Nephron progenitor cell (in vitro differentiated cells): ENCODE results near the gene SCG3.

Experiments used
- DNase-seq: peaks from one replicate; pipeline ENCODE4 v3.0.0; 2021
- H3K27ac Mint-ChIP-seq: 2 replicates; pipeline ENCODE4 v1.8.0; 2021; ENCODE audit warnings: mild to moderate bottlenecking, moderate library complexity, mixed read lengths
- H3K27me3 Mint-ChIP-seq: 2 replicates; pipeline ENCODE4 v1.8.0; 2021; ENCODE audit warnings: mild to moderate bottlenecking, low read depth, mixed read lengths; ENCODE audit not compliant: poor library complexity
- H3K36me3 Mint-ChIP-seq: 2 replicates; pipeline ENCODE4 v1.8.0; 2021; ENCODE audit warnings: low read depth, mixed read lengths
- H3K4me1 Mint-ChIP-seq: 2 replicates; pipeline ENCODE4 v1.8.0; 2021; ENCODE audit warnings: mixed read lengths
- H3K4me3 Mint-ChIP-seq: 2 replicates; pipeline ENCODE4 v1.8.0; 2021; ENCODE audit warnings: mild to moderate bottlenecking, moderate library complexity, mixed read lengths
- H3K9me3 Mint-ChIP-seq: 2 replicates; pipeline ENCODE4 v1.8.0; 2021; ENCODE audit warnings: mild to moderate bottlenecking, moderate library complexity, mixed read lengths
- TF ChIP-seq, protein P1 (sequence below): fragments of 200-600 bp; sonication (generic); IDR thresholded peaks from 2 replicates; pipeline ENCODE4 v1.5.0; 2021; ENCODE audit warnings: antibody characterized with exemption

The SCG3 gene

DNA sequence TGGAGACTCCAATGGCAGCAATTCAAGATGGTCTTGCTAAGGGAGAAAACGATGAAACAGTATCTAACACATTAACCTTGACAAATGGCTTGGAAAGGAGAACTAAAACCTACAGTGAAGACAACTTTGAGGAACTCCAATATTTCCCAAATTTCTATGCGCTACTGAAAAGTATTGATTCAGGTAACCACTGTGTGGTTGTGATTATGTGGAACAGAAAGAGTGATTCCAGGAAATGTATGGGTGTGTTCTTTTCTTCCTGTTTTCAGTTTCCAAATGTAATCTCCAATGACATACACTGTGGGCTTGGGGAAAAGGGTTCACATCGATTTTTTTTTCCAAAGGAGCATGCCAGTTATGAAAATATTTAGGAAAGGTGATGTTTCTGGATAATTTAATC is 10.9 kb downstream of the SCG3 start:
- no peaks in the 10 kb centered on the region for H3K9me3 Mint-ChIP-seq
- H3K27me3 Mint-ChIP-seq: peaks cover 15% of the 10 kb centered on the region
- no peak for DNase-seq
- no peaks in the 10 kb centered on the region for H3K36me3 Mint-ChIP-seq
- no peak overlapping the region for H3K27ac Mint-ChIP-seq
- TF ChIP-seq, protein P1, sequence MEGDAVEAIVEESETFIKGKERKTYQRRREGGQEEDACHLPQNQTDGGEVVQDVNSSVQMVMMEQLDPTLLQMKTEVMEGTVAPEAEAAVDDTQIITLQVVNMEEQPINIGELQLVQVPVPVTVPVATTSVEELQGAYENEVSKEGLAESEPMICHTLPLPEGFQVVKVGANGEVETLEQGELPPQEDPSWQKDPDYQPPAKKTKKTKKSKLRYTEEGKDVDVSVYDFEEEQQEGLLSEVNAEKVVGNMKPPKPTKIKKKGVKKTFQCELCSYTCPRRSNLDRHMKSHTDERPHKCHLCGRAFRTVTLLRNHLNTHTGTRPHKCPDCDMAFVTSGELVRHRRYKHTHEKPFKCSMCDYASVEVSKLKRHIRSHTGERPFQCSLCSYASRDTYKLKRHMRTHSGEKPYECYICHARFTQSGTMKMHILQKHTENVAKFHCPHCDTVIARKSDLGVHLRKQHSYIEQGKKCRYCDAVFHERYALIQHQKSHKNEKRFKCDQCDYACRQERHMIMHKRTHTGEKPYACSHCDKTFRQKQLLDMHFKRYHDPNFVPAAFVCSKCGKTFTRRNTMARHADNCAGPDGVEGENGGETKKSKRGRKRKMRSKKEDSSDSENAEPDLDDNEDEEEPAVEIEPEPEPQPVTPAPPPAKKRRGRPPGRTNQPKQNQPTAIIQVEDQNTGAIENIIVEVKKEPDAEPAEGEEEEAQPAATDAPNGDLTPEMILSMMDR: no peak
- no peak overlapping the region for H3K4me3 Mint-ChIP-seq
- peaks cover 7% of the 10 kb centered on the region for H3K4me1 Mint-ChIP-seq

DNA sequence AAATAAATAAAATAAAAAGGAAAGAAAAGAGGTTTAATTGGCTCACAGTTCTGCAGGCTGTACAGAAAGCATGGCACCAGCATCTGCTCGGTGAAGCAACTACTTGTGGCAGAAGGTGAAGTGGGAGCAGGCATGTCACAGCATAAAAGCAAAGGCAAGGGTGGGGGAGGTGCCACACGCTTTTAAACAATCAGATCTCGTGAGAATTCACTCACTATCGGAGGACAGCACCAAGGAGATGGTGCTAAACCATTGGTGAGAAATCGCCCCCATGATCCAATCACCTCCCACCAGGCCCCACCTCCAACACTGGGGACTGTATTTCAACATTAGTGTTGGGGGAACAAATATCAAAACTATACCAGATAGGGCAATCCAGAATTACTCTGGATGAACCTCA is 15.3 kb downstream of the SCG3 start:
- Mint-ChIP-seq H3K4me3 (no peak overlapping the region), H3K36me3 (no peaks in the 10 kb centered on the region), H3K27me3 (peaks cover 5% of the 10 kb centered on the region), H3K9me3 (no peaks in the 10 kb centered on the region), H3K4me1 (no peaks in the 10 kb centered on the region), H3K27ac (no peak overlapping the region)
- DNase-seq: no peak
- TF ChIP-seq, protein P1: no peak

DNA sequence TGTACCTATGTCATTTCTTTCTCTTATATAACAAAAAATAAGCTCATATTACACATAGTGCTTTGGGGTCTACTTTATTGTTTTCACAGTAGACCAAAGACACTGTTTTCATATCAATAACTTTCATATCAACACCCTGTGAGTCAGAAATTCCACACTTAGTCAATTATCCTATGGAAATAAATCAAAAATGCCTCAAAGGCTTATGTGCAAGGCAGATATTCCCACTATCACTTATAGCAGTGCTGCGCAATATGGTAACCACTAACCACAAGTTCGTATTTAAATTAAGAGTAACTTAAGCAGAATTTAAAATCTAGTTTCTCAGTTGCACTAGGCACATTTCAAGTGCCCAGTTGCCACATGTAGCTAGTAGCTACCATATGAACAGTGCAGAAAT is 15.9 kb downstream of the SCG3 start:
- no peak overlapping the region for H3K4me3 Mint-ChIP-seq
- H3K9me3 Mint-ChIP-seq: no peaks in the 10 kb centered on the region
- no peak for DNase-seq
- H3K36me3 Mint-ChIP-seq: no peaks in the 10 kb centered on the region
- H3K4me1 Mint-ChIP-seq: no peaks in the 10 kb centered on the region
- H3K27ac Mint-ChIP-seq: no peak overlapping the region
- peaks cover 5% of the 10 kb centered on the region for H3K27me3 Mint-ChIP-seq
- TF ChIP-seq, protein P1: no peak

DNA sequence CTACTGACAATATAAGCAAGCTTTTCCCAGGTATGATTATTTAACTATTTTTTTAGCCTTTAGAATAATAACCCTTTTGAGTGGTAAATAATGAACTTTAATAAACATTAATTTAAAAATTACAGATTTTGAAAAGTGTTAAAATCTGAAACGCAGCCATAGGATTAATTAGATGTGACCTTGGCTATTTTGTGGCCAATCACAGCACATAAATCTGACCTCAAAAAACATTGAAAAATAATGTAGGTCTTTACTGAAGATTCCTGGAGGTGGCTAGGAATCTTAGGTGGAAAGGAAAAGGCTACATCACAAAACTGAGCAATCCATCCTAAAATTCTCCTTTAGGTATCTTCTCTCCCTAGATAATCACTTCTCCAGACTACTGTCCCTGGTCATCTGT is 18.1 kb downstream of the SCG3 start:
- H3K27ac Mint-ChIP-seq: no peak overlapping the region
- H3K4me1 Mint-ChIP-seq: no peaks in the 10 kb centered on the region
- no peaks in the 10 kb centered on the region for H3K9me3 Mint-ChIP-seq
- no peak overlapping the region for H3K4me3 Mint-ChIP-seq
- peaks cover 4% of the 10 kb centered on the region for H3K27me3 Mint-ChIP-seq
- no peaks in the 10 kb centered on the region for H3K36me3 Mint-ChIP-seq
- TF ChIP-seq, protein P1: no peak
- no peak for DNase-seq

DNA sequence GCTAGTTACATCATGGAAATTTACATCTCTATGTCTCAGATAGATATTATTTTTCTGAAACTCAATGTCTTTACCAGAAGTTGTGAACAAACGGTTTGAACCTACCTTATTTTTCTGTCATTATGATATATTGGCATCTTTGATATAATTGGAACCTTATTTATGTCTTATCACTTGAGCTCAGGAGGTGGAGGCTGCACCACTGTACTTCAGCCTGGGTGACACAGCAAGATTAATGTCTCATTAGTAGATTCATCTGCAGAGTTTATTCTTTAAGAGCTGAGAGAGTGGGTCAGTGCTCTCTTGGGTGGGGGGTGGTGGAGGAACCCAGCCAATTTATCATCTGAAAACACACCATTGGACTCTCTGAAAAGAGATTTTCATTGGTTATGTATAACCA is 21.4 kb downstream of the SCG3 start:
- H3K4me3 Mint-ChIP-seq: no peak overlapping the region
- H3K4me1 Mint-ChIP-seq: no peaks in the 10 kb centered on the region
- no peaks in the 10 kb centered on the region for H3K9me3 Mint-ChIP-seq
- H3K36me3 Mint-ChIP-seq: no peaks in the 10 kb centered on the region
- H3K27ac Mint-ChIP-seq: no peak overlapping the region
- DNase-seq: no peak
- H3K27me3 Mint-ChIP-seq: peaks cover 4% of the 10 kb centered on the region
- TF ChIP-seq, protein P1: no peak

DNA sequence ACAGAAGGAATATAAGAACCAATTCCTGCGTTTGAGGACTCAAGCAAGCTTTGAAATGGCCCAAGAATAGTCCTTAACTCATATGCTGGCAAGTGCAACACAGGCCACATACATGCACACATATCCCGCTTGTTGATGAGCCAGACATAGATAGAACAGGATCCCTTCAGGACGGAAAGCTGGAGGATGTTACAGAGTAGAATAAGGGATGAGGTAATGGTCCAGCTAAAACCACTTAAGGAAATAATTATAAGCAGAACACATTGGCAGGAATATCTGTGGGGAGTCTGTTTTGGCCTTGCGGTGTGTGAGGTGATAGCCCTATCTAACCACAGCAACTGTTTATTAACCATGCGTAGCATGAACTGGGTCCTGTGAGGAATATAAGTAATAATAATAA is 25.0 kb downstream of the SCG3 start:
- no peaks in the 10 kb centered on the region for H3K36me3 Mint-ChIP-seq
- peaks cover 4% of the 10 kb centered on the region for H3K27me3 Mint-ChIP-seq
- TF ChIP-seq, protein P1: no peak

More for the DNA sequence above, 25.0 kb downstream of the SCG3 start:
- Mint-ChIP-seq H3K9me3 (no peaks in the 10 kb centered on the region), H3K4me3 (no peak overlapping the region), H3K27ac (no peak overlapping the region), H3K4me1 (no peaks in the 10 kb centered on the region)
- no peak for DNase-seq
